Dedifferentiated amniotic fluid mesenchymal stem cell (primary cell): ENCODE measurements around the gene HTRA2.
"Not testable (repeated sequence)": the region's sequence is repeated elsewhere in the genome, so short reads cannot be mapped to it uniquely, and the experiment has no call there.

Source experiments
- DNase-seq: peaks from one replicate; pipeline ENCODE4 v3.0.0-alpha.2; 2016; ENCODE audit errors: extremely low spot score

The HTRA2 gene

GRCh38 chr2:74529357-74530238, at the start of gene HTRA2, which contains the start of gene AUP1:
TSS of gene HTRA2 (plus strand) at chr2:74529933. CDS start at chr2:74530007, 74 bp downstream.
TSS of gene AUP1 (minus strand) at chr2:74529706. CDS start at chr2:74529629, 77 bp downstream.
- peak; percentile 99 for DNase-seq

GRCh38 chr2:74481431-74481830, 48.3 kb upstream of the HTRA2 start:
- no peak for DNase-seq

GRCh38 chr2:74481961-74482800, 47.6 kb upstream of the HTRA2 start:
- DNase-seq = no peak

- DNase-seq = peak; percentile 91
These were observed 46.7 kb upstream of the HTRA2 start, which contains the start of the genes CCDC142 and TTC31 for GRCh38 chr2:74482801-74483674. TSS of gene CCDC142 (minus strand) at chr2:74482998. CDS start at chr2:74482837, 161 bp downstream. TSS of gene TTC31 (plus strand) at chr2:74483081. CDS start at chr2:74483096, 15 bp downstream.

GRCh38 chr2:74483675-74484164, 46.0 kb upstream of the HTRA2 start:
- DNase-seq = not testable (repeated sequence)

GRCh38 chr2:74486141-74486540, 43.6 kb upstream of the HTRA2 start:
- DNase-seq = no peak

GRCh38 chr2:74488643-74489481, 40.9 kb upstream of the HTRA2 start:
- no peak for DNase-seq

GRCh38 chr2:74489906-74490305, 39.8 kb upstream of the HTRA2 start:
- no peak for DNase-seq

GRCh38 chr2:74491648-74492544, 37.8 kb upstream of the HTRA2 start:
- DNase-seq = no peak

GRCh38 chr2:74493546-74493945, 36.2 kb upstream of the HTRA2 start:
- no peak for DNase-seq

GRCh38 chr2:74495440-74495839, 34.3 kb upstream of the HTRA2 start:
- DNase-seq = no peak

GRCh38 chr2:74496997-74497776, 32.5 kb upstream of the HTRA2 start:
- no peak for DNase-seq

- DNase-seq = no peak
These were observed 31.8 kb upstream of the HTRA2 start for GRCh38 chr2:74497777-74498499.

- DNase-seq = no peak
These were observed 31.1 kb upstream of the HTRA2 start for GRCh38 chr2:74498500-74499266.

- DNase-seq = no peak
These were observed 30.3 kb upstream of the HTRA2 start, which contains the start of gene LBX2 for GRCh38 chr2:74499267-74499939. TSS of gene LBX2 (minus strand) at chr2:74499603. CDS start at chr2:74499537, 66 bp downstream.

GRCh38 chr2:74499940-74500577, 29.7 kb upstream of the HTRA2 start:
- DNase-seq = no peak
